Midbrain (tissue), 1 donor: ENCODE data around the gene NEU1.
"Not testable (repeated sequence)": the region's sequence is repeated elsewhere in the genome, so short reads cannot be mapped to it uniquely, and the experiment has no call there.

Source experiments
- DNase-seq: peaks from one replicate; lab custom pipeline; 2025; lab: John Stamatoyannopoulos, UW

Gene NEU1

DNA sequence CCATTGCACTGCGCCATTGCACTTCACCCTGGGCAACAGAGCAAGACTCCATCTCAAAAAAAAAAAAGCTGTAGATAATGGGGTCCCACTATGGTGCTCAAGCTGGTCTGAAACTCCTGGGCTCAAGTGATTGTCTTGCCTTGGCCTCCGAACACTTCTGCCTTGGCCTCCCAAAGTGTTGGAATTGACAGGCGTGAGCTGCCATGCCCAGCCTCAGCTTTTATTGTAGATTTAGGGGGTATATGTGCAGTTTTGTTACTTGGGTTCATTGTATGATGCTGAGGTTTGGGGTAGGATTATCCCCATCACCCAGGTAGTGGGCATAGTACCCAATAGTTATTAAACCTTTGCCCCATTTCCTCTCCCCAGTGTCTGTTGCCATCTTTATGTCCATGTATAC lies 23.7 kb downstream of the NEU1 start:
- DNase-seq: no peak

DNA sequence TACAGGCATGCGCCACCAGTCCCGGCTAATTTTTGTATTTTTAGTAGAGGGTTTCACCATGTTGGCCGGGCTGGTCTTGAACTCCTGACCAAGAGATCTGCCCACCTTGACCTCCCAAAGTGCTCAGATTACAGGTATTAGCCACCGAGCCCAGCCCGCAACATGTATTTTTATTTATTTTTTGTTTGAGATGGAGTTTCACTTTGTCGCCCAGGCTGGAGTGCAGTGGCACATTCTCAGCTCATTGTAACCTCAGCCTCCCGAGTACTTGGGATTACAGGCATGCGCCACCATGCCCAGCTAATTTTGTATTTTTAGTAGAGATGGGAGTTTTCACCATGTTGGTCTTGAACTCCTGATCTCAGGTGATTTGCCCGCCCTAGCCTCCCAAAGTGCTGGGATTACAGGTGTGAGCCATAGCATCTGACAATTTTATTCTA lies 24.5 kb downstream of the NEU1 start:
- DNase-seq: not testable (repeated sequence)

DNA sequence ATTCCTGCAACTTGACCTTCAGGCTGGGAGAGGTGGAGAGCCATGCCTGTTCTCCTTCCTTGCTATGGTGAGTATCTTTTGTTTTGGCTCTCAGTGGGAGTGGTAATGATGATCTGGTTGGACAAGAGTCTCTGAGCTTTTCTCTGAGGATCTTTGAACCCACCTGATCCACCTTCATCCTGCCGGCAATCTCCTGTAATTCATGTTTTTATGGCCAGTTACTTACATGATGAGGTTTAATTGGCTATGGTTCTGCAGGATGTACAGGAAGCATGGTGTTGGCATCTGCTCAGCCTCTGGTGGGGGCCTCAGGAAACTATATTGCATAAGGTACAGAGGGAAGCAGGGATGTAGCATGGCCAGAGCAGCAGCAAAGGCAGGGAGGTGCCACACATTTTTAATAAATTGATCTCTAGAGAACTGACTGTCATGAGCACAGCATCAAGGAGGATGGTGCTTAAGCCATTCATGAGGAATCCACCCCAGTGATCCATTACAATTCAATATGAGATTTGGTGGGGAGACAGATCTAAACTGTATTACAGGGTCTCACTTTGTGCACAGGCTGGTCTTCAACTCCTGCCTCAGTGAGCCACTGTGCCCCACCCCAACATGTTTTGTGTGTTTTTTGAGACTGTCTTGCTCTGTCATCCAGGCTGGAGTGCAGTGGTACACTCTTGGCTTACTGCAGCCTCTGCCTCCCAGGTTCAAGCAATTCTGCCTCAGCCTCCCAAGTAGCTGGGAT lies 25.1 kb downstream of the NEU1 start:
- DNase-seq: no peak

DNA sequence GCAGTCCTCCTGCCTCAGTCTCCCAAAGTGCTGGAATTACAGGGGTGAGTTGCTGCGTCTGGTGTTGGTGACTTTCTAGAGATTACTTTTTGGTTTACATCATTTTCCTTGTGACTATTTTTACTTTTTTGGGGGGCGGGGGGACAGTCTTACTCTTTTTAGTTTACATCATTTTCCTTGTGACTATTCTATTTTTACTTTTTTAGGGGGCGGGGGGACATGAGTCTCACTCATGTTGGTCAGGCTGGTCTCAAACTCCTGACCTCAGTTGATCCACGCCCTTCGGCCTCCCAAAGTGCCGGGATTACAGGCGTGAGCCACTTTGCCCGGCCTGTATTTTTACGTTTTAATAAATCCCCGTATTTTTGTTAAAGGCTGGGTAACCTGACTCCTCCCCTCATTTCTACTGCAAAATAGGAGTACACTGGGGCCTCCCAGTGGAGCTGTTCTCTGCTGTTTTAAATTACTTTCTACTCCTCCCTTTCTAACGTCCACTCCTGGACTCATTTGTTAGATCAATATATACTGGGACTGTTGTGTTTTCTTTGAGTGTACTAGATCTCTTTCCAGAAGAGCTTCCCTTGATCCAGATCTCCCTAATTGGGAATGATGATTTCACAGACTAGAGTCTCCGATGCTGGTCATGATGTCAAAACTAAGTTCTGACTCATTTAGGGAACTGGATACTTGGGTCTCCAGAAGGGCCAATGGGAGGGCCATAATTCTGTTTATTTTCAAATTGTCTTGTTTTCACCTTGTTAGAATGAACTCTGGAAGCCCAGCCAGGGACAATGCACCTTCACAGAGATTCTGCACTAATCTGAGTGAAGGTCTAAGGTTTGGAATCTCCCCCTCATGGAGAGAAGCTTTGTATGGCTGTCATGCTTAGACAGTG lies 25.9 kb downstream of the NEU1 start:
- DNase-seq: no peak

DNA sequence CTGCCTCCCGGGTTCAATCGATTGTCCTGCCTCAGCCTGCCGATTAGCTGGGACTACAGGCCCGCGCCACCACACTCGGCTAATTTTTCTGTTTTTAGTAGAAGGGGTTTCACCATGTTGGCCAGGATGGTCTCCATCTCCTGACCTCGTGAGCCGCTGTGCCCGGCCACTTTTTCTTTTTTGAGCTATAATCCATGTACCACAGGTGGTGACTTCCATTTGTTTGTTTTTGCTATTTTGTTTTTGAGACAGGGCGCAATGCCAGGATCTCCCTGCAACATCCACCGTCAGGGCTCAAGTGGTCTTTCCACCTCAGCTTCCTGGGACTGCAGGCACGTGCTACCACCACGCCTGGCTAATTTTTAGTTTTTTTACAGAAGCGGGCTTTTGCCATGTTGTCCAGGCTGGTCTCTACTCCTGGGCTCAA lies 26.6 kb downstream of the NEU1 start:
- DNase-seq: no peak

DNA sequence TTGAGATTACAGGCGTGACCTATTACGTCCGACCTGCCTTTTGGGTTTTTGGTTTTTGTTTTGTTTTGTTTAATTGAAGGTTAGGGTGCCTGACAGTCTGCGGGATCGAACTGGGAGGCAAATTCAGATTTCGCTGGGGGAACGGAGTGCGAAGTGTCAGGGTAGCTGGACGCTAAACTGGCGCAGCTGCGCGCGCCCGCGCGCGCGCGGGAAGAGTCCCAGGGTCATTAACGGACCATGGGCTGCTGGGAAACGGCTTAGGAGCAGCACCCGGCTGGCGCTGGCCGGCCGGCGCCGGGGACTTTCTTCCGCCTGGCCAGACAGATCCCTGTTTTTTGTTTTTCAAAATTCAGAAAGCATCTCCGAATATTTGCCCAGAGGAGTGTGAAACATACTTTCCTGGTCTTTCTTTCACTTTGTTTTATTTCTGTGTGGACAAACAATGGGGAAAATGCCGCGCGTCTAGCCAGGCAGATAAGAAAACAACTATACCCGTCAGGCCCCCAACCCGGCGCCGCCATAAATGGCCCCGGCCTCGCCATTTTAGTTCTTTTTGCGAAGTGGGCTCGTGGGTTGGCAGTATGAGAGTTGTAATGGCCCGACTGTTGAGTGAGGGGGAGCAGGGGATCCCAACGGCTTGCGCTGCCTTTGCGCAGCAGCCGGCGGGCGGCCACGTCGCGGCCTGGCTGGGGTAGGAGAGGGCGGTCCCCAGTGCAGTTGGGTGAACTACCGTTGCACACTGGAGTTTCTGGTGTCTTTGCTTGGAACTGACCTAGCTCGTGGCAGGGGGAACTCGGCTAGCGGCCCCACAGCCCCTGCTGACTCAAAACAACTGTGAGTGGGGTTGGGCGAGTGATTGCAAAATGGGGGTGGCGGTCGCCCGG lies 28.0 kb downstream of the NEU1 start:
- peak; percentile 94 for DNase-seq

- no peak for DNase-seq
Measured at GRCh38 chr6:31831350-31832215, 31.0 kb downstream of the NEU1 start.

- no peak for DNase-seq
Measured at GRCh38 chr6:31830886-31831335, 31.7 kb downstream of the NEU1 start.

- DNase-seq: peak; percentile 82
Measured at GRCh38 chr6:31829633-31830283, 32.9 kb downstream of the NEU1 start.

- peak; percentile 100 for DNase-seq
Measured at GRCh38 chr6:31827286-31828079, 35.1 kb downstream of the NEU1 start, which contains the start of gene HSPA1B. TSS of gene HSPA1B (plus strand) at chr6:31827738. CDS start at chr6:31827951, 213 bp downstream.

- no peak for DNase-seq
Measured at GRCh38 chr6:31826793-31827285, 35.8 kb downstream of the NEU1 start.

GRCh38 chr6:31825553-31825952 lies 37.1 kb downstream of the NEU1 start:
- no peak for DNase-seq

DNA sequence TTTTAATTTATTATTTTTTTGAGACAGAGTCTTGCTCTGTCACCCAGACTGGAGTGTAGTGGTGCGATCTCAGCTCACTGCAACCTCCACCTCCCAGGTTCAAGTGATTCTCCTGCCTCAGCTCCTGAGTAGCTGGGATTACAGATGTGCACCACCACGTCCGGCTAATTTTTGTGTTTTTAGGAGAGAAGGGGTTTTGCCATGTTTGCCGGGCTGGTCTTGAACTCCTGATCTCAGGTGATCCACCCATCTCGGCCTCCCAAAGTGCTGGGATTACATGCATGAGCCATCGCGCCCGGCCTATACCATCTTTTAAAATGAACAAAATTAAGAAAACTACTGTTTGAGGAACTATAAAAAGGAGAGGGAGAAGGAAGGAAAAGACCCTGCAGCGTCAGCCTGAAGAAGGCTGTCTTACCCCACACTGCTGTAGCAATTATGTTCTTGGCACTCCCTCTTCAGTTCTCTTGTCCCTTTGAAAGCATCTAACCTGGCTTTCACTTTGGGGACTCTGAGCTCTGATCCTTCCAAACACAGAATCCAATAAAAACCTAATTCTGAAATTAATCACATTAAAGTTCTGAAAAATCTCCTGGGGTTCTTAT lies 38.9 kb downstream of the NEU1 start:
- not testable (repeated sequence) for DNase-seq

DNA sequence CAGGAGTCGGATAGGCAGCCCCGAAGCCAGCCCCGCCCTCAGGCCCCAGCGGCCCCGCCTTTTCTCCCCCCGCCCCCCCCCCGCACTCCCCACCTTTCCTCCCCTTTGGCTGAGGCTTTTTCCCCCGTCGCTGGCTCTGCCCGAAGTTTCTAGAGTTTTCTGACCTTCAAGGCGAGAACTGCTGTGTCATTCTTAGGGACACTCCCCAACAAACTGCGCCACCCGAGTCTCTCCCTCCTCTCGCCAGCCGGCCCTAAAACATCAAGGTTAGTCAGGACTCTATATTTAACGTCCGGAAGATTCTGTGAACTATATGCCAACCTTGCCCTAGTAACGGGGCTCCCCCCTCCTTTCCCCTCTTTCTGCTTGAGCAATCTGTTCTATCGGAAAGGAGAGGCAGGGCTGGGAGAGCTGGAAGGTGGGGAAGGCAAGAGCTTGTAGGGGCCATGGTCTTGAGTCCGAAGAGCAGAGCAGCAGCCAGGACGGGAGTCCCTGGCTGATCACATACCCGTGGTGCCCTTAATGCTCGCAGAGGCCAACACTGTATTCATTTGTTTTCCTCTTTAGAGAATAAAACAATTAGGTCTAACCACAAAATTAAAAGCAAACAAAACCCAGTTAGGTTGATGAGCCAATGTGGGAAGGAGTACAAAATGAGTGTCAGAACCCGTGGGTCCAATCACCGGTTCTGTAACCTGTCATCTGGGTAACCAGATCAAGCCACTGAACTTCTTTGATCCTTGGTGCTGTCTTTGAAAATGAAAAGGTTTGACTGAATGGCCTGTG lies 40.4 kb downstream of the NEU1 start:
- DNase-seq: peak; percentile 88

DNA sequence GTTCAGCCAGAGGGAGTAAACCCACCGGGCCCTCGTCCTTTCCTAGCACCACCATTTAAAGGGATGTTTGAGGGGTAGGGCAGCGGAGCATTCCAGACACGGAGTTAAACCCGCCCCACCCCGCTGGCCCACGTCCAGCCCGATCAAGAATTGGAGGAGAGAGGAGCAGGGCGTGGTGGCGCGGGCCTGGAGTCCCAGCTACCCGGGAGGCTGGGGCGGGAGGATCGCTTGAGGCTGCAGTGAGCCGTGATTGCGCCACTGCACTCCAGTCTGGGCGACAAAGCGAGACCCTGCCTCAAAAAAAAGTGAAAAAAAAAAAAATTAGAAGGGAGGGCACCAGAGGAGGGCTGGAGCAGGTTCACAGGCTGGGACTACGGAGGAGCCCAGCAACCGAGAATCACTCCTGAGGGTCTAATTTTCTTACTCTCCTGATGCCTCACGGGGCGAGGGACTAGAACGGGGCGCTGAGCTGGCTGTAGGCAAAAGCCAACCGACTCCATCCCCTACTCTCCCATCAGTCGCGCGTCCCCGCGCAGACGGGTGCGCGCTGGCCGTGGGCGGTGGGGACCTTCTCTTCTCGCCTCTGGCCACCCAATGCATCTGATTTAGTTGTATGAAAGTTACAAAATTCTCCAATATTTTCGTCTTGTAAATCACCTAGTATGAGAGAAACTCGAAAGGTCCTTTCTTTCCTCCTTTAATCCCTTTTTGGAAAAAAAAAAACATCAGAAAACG lies 41.2 kb downstream of the NEU1 start:
- DNase-seq: peak; percentile 83

GRCh38 chr6:31820399-31820798 lies 42.2 kb downstream of the NEU1 start:
- not testable (repeated sequence) for DNase-seq

DNA sequence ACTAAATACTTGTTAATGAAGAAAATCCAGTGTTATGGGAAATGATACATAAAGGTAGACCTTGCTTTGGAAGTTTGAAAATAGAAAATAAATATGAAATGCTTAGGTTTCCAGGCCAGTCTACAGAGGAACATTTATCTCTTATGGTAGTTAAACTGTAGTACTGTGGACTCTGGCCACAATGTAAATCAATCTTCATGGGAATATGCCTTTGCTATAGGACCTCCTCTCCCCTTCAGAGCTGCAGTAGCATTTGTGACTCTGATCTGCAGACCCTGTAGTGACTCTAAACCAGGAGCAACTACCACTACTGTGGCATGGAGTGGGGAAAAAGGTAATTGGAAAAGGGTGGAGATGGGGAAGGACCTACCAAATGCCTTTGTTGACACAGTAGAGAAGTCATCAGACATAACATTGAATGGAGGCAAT lies 42.7 kb downstream of the NEU1 start:
- DNase-seq: no peak
